LoVo (cell line): ENCODE results near the gene ARHGAP42.
"Not testable (repeated sequence)": the region's sequence is repeated elsewhere in the genome, so short reads cannot be mapped to it uniquely, and the experiment has no call there.

Source experiments
- DNase-seq: peaks from one replicate; pipeline ENCODE4 v3.0.0-alpha.2; 2016; ENCODE audit warnings: low spot score

The ARHGAP42 gene

GRCh38 chr11:100719809-100720221 lies 32.7 kb downstream of the ARHGAP42 start:
- DNase-seq: peak; percentile 64

GRCh38 chr11:100726680-100727079 lies 39.6 kb downstream of the ARHGAP42 start:
- no peak for DNase-seq

DNA sequence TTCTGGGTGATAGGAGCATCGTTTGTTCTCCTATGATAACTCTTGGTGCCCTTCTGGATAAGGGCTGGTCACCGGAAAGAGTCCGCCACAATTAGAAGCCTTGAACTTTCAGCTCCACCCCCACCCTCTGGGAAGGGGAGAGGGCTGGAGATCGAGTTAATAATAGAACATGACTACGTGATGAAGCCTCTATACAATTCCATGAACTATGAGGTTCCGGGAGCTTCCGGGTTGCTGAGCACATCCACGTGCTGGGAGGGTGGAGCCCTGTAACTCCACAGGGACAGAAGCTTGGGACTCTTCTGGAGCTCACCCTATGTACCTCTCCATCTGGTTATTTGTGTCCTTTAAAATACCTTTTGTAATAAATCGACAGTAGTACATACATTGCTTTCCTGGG lies 40.3 kb downstream of the ARHGAP42 start:
- no peak for DNase-seq

- DNase-seq: no peak
These were observed 43.2 kb downstream of the ARHGAP42 start for GRCh38 chr11:100730266-100730665.

GRCh38 chr11:100731471-100731870 lies 44.4 kb downstream of the ARHGAP42 start:
- DNase-seq: no peak

GRCh38 chr11:100732949-100733348 lies 45.9 kb downstream of the ARHGAP42 start:
- DNase-seq: no peak

- DNase-seq: no peak
These were observed 47.8 kb downstream of the ARHGAP42 start for GRCh38 chr11:100734743-100735527.

DNA sequence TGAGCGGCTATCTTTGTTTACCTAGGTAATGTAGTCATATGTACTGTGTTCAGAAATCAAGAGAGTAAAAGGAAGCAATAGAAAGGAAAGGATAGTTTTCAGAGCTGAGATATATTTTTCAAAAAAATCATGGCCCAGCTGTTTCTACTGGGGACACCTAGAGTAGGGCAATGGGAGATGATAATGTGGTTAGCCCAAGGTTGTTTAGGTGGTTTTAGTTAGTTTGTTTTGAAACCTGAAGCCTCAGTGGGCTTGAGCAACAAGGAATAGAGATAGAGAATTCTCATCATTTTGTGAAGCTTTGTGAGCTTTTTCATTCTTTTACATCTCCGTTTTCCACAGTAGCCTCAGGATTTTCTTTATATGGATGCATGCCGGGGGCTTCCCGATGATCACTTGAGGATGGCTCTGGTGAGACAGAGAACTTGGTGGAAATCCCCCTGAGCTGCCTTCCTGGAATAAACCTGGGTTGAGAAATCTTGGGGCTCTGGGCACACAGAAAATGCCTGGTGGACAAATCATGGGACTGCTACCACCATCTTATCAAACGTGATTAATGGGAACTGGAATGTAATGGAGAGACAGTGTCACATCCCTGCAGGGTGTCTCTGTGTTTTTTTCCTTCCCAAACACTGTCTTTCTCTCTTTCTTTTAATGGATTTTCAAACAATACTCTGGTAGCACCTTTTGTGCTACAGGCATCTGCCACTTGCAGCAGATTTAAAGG lies 49.0 kb downstream of the ARHGAP42 start:
- no peak for DNase-seq

- DNase-seq: no peak
These were observed 51.7 kb downstream of the ARHGAP42 start for GRCh38 chr11:100738701-100739270.

- peak; percentile 29 for DNase-seq
These were observed 52.6 kb downstream of the ARHGAP42 start for GRCh38 chr11:100739666-100740065.

GRCh38 chr11:100740440-100740839 lies 53.4 kb downstream of the ARHGAP42 start:
- DNase-seq: no peak

DNA sequence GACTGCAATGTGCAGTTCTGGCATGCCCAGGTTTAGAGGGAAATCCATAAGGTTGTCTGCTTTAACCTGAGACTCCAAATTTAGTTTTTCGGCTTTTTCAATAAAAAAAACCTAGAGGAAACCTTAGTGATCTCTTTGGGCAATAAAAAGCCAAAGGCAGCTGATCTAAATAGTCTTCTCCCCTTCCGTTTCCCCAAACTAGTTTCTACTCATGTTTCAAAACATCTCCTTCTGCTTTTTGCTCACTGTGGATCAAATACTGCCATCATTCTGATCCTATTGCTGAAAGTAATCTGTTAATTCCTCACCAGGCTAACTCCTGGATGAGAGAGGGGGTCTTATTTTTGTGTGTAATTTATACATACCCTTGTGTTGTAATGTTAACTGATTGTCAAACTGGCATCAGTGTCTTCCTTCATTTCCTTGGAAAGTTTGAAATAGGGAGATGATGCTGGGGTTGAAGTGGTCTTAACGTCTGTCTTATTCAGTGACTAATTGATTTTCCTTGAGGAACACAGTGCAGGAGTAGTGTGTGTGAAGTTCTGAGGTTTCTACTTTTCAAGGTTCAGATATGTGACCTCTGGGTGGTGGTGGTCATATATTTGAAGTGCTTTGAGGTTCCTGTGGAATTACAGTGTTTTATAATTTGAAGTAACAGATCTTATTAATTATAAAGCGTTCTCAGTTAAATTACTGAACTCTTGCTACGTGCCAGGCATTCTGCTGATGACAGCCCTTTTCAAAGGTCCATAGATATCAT lies 55.0 kb downstream of the ARHGAP42 start:
- no peak for DNase-seq

- DNase-seq: no peak
These were observed 59.4 kb downstream of the ARHGAP42 start for GRCh38 chr11:100746448-100746847.

GRCh38 chr11:100748153-100748552 lies 61.1 kb downstream of the ARHGAP42 start:
- no peak for DNase-seq

GRCh38 chr11:100749887-100750565 lies 62.9 kb downstream of the ARHGAP42 start:
- not testable (repeated sequence) for DNase-seq

GRCh38 chr11:100750566-100750891 lies 63.4 kb downstream of the ARHGAP42 start:
- DNase-seq: not testable (repeated sequence)

GRCh38 chr11:100752371-100753171 lies 65.5 kb downstream of the ARHGAP42 start:
- no peak for DNase-seq

GRCh38 chr11:100753172-100753543 lies 66.1 kb downstream of the ARHGAP42 start:
- DNase-seq: no peak

DNA sequence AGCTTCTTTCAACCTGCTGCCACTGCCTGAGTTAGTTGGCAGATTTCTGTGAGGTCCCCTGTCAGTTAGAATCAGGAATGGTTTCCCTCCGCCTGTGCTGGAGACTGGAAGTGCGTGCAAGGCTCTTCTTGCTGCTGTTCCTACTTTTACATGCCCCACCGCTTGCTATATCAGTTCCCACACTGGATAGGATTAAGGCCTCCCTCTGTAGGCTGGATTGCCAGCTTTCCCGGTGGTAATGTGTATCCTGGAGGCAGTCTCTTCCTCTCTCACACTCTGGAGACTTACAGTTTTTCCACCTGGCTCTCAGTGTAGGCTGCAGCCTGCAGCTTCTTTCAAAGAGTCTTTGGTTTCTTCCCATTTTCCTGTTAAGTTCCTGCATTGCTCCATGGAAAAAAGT lies 66.5 kb downstream of the ARHGAP42 start:
- DNase-seq: no peak

- DNase-seq: no peak
These were observed 69.5 kb downstream of the ARHGAP42 start for GRCh38 chr11:100756559-100756958.

DNA sequence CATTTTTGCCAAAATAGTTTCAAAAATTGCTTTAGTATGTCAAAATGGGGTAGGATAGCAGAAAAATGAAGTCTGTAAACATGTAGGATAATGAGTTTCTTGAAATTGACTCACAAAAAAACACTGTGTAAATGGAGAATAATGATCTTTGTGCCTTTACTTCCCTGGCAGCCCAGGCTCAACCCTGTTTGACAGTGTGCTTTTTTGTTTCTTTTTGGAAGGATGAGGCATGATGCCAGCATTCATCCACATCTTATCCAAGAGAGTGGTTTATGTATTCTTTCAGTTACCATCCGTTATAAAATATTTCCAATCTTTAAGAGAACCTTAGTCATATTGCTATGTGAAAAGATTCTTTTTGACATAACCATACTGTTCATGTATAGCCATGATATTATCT lies 70.6 kb downstream of the ARHGAP42 start:
- no peak for DNase-seq
